Measurements from ENCODE around the gene LSM7.

The LSM7 gene

GRCh38 chr19:2328401-2329148 is at the start of gene LSM7, which contains the start of gene SPPL2B:
LSM7 (minus strand) TSS chr19:2328586; CDS start chr19:2328566, 20 bp downstream.
SPPL2B (plus strand) TSS chr19:2328684; CDS start chr19:2328710, 26 bp downstream.
- DNase-seq = peak; percentile 94

- no peak for DNase-seq
These were observed 48.6 kb upstream of the LSM7 start for GRCh38 chr19:2376784-2377519.

- no peak for DNase-seq
These were observed 47.2 kb upstream of the LSM7 start for GRCh38 chr19:2375353-2376121.

- DNase-seq = no peak
These were observed 46.4 kb upstream of the LSM7 start for GRCh38 chr19:2374808-2375207.

- DNase-seq = no peak
These were observed 43.8 kb upstream of the LSM7 start for GRCh38 chr19:2372076-2372612.

DNA sequence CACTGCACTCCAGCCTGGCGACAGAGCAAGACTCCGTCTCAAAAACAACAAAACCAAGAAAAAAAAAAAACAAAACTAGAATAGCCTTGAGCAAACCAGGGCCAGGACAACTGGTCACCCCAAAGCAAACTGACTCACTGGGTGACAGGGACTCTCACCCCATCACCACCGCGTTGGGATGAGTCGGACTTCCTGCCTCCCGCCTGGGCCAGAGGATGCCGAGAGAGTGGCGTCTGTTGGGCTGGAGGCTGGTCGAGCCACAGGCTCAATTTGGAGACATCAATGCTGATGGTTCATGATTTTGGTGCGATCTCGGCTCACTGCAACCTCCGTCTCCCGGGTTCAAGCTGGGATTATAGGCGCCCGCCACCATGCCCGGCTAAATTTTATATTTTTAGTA is 43.3 kb upstream of the LSM7 start:
- DNase-seq = no peak

DNA sequence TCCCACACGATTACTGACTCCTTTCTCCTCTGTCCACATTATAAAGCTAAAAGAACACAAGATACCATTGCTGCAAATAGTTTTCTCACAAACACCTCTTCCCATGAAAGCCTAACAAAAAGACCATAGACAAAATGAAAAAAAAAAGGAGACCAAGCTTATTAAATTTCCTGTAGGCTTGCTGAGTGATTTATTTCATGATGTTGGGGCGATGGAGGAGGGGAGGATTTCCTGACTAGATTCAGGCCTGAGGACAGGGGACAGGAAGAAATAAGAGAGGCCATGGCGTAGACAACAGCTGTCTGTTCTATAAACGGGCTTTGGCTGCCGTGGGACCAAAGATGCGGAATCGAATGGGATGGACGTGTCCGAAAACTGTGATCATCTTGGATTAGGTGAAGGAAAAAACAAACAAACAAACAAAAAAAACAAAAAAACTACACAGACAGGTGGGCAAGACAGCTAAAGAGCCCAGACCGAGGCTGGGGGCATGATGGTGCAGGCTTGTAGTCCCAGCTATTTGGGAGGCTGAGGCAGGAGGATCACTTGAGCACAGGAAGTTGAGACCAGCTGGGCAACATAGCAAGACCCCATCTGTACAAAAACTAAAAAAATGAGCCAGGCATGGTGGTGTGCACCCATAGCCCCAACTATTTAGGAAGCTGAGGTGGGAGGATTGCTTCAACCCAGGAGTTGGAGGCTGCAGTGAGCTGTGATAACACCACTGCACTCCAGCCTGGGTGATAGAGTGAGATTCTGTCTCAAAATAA is 37.0 kb upstream of the LSM7 start:
- no peak for DNase-seq

DNA sequence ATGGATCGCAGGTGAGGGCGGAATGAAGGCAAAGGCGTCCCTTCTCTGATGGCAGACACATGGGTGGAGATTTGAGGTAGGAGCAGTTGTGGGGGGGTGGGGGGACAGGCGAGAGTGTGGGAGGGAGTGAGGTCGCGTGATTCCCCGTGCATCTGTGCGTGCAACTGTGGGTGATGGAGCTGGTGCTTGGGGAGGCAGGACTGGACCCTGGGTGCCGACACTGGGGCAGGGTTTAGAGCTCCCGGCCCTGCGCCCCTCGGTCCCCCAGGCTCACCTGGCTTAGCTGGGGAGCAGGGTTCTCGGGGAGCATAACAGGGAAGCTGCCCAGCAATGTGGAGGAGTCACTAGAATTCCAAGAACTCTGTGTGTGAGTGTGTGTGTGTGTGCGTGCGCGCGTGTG is 35.0 kb upstream of the LSM7 start:
- no peak for DNase-seq

DNA sequence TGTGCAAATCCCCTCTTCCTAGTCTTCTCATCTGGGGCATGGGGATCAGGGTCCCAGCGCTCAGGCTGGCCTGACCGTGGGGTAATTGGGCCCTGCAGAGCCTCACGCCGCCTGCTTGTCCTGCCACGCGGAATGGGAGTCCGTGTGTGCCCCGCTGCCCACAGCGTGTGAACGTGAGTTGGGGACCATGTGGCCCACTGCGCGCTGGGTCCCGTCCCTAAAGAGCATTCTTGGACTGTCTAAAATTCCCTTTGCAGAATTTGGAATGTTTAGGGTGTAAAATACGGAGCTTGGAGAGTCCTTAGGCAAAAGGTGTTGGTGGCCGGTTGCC is 34.5 kb upstream of the LSM7 start:
- DNase-seq = no peak

DNA sequence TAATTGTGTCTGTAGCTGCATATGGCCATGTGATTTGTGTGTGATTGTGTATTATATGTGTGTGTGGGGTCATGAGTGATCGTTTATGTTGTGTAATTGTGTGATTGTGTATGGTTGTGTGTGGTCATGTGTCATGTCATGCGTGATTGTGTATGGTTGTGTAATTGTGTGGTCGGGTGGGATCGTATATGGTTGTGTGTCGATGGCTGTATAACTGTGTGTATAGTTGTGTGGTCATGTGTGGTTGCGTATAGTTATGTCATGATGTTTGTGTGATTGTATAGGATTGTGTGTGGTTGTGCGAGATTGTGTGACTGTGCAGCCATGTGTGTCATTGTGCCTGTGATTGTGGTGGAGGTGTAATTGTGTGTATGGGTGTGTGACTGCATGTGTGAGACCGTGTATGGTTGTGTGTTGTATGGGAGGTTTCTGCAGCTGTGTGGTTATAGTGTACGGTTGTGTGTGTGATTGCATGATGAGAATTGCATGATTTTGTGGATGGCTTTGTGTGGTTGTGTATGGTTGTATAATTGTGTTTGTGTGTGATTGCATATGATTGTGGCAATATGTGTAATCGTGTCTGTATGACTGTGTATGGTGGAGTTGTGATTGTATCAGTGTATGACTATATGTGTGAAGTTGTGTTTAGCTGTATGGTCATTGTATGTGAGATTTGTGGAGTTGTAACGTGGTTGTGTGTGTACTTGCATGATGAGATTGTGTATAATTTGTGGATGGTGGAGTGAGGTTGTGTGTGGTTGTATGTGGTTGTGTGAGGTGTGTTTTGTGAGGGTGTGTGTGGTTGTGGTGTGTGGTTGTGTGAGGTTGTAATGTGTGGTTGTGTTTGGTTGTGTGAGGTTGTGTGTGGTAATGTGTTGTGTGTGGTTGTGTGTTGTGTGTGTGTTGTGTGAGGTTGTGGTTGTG is 33.9 kb upstream of the LSM7 start:
- no peak for DNase-seq

DNA sequence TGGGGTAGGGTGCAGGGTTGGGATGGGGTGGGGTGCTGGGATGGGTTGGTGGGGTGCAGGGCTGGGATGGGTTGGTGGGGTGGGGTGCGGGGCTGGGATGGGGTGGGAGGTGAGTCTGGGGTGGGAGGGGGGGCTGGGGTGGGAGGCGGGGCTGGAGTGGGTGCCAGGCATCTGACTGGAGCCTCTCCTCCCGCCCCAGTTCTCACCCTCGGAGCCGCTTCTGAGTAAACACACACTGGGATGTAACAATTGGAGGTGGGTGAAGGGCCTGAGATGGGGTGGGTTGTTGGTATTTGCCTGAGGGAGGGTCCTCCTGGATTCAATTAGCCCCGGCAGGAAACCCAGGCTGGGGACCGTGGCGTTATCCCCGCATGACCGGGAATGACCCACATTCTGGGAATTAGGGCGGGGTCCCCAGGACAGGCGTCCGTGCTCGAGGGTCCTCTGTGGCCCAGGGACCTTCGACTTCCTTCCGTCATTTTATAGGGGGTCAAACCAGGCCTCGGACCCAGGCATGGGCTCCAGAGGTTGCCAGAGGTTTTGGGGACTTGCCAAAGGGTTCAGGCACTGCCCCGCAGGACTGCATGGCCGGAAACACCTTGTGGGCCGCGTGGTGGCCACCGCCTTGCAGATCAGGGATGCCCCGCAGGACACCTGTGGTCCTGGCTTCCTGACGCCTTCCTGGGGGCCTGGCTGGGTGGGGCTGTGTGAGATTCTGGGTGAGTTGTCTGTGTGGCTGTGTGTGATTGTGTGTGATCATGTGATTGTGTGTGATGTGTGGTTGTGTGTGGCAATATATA is 33.1 kb upstream of the LSM7 start:
- DNase-seq = no peak

DNA sequence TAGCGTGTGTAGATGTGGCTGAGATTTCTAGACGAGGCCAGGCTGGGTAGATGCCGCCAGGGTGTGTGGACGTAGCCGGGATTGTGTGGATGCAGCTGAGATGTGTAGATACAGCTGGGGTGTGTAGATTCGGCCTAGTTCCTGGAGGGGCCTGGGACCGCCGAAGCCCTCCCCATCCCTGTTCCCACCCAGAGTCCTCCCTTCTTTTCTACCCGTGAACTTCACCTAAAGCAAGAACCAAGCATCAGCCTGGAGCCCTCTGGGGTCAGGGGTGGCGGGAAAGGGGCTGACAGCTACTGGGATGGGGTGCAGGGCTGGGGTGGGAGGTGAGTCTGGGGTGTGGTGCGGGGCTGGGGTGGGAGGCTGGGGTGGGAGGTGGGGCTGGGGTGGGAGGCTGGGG is 32.4 kb upstream of the LSM7 start:
- DNase-seq = no peak

- DNase-seq = no peak
These were observed 31.8 kb upstream of the LSM7 start, which contains the start of gene TMPRSS9 for GRCh38 chr19:2359992-2360685. TMPRSS9 (plus strand) TSS chr19:2360265; CDS start chr19:2389786, 29,521 bp downstream.

DNA sequence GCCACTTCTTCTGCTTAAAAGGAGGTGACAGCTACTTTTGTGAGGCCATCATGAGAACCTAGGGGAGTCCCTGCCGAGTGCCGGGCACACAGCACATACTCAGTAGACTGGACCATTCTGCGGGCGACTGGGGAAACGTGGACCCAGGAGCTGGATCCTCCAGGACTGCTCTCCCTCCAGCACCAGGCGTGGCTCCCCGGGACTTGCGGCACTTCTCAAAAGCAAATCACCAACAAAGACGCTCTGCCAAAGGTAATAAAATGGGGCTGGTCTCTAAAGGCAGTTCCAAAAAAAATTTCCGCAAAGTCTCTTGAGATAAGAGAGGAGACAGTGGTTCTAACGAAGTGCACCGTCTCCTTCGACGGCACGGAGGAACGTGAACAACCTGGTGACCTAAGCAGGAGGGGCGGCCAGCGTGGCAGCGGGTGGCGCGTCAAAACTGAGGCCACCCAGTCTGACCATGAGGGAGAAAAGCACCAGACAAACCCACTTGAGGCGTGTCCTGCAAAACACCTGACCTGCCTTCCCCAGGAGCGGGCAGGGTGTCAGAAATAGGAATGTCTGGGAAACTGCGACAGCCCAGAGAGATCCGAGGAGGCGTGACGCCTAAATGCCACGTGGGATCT is 30.3 kb upstream of the LSM7 start:
- DNase-seq = no peak

GRCh38 chr19:2357279-2358206 is 29.2 kb upstream of the LSM7 start:
- no peak for DNase-seq

- no peak for DNase-seq
These were observed 27.8 kb upstream of the LSM7 start for GRCh38 chr19:2356036-2356646.

- peak; percentile 61 for DNase-seq
These were observed 27.0 kb upstream of the LSM7 start for GRCh38 chr19:2355168-2356035.

Measured in hematopoietic multipotent progenitor cell treated with erythropoietin and hydrocortisone succinate and interleukin-3 and kit ligand, for 6 days (in vitro differentiated cells).